ENCODE measurements around the gene RNASEH2B.

The RNASEH2B gene

GRCh38 chr13:50995854-50996253, 86.3 kb downstream of the RNASEH2B start:
- no peak for DNase-seq (ENCODE audit: low read depth in 2 of 2)

GRCh38 chr13:50998326-50998725, 88.7 kb downstream of the RNASEH2B start:
- no peak for DNase-seq (ENCODE audit: low read depth in 2 of 2)

- no peak for DNase-seq (ENCODE audit: low read depth in 2 of 2)
Observed at GRCh38 chr13:50999641-51000040, 90.0 kb downstream of the RNASEH2B start.

GRCh38 chr13:51000061-51000460, 90.5 kb downstream of the RNASEH2B start:
- no peak for DNase-seq (ENCODE audit: low read depth in 2 of 2)

GRCh38 chr13:51000571-51001260, 91.1 kb downstream of the RNASEH2B start:
- no peak for DNase-seq (ENCODE audit: low read depth in 2 of 2)

- no peak for DNase-seq (ENCODE audit: low read depth in 2 of 2)
Observed at GRCh38 chr13:51001335-51001734, 91.7 kb downstream of the RNASEH2B start.

- no peak for DNase-seq (ENCODE audit: low read depth in 2 of 2)
Observed at GRCh38 chr13:51002736-51003135, 93.1 kb downstream of the RNASEH2B start.

- no peak for DNase-seq (ENCODE audit: low read depth in 2 of 2)
Observed at GRCh38 chr13:51003642-51004041, 94.1 kb downstream of the RNASEH2B start.

GRCh38 chr13:51004111-51004865, 94.7 kb downstream of the RNASEH2B start:
- DNase-seq (ENCODE audit: low read depth in 2 of 2) = no peak

- no peak for DNase-seq (ENCODE audit: low read depth in 2 of 2)
Observed at GRCh38 chr13:51004918-51005460, 95.4 kb downstream of the RNASEH2B start.

GRCh38 chr13:51005566-51005965, 96.0 kb downstream of the RNASEH2B start:
- no peak for DNase-seq (ENCODE audit: low read depth in 2 of 2)
